CD4-positive, alpha-beta T cell treated with Interleukin-6 at 100 ng/mL for 8 hours (primary cell): ENCODE results near the gene LURAP1L.
"Not testable (repeated sequence)": the region's sequence is repeated elsewhere in the genome, so short reads cannot be mapped to it uniquely, and the experiment has no call there.

Experiments used
- DNase-seq: peaks from one replicate; pipeline ENCODE4 v3.0.0-alpha.2; 2020; ENCODE audit warnings: mixed read lengths, low spot score

The LURAP1L gene

GRCh38 chr9:12860998-12861397, 86.2 kb downstream of the LURAP1L start:
- no peak for DNase-seq

- no peak for DNase-seq
Observed at GRCh38 chr9:12862611-12863410, 88.0 kb downstream of the LURAP1L start.

GRCh38 chr9:12863618-12864017, 88.8 kb downstream of the LURAP1L start:
- DNase-seq, result no peak

- DNase-seq, result not testable (repeated sequence)
Observed at GRCh38 chr9:12865380-12865779, 90.6 kb downstream of the LURAP1L start.
